Measurements from ENCODE around the gene EIPR1. TPM values are rescaled to one million over a fixed set of nuclear protein-coding genes. Genes with fewer than 3 reads are reported as not detected.

Gene EIPR1
- total and polyA plus RNA-seq, 2 experiments from 2014 or later = 17.4 to 46.3 TPM

DNA sequence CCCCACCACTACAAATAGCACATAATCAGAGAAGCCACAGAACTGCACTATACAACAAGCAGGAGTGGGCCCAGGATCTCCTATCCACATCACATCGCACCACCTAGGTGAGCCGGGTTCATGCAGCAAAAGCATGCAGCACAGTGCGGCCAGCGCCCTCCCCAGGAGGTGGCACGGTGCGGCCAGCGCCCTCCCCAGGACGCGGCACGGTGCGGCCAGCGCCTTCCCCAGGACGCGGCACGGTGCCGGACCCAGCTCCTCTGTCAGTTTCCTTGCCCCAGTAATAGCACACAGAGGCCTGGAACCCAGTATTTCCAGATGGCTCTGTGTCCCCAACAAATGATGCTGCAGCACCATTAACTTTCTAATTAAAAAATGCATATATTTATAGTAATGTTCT is 114.1 kb downstream of the EIPR1 start:
- Mint-ChIP-seq H3K4me3 (no peak overlapping the region), H3K36me3 (ENCODE audit: low read depth) (no peaks in the 10 kb centered on the region), H3K9me3 (no peaks in the 10 kb centered on the region), H3K27ac (no peak overlapping the region), H3K4me1 (peaks cover 23% of the 10 kb centered on the region), H3K27me3 (ENCODE audit: insufficient read depth, low read depth, poor library complexity) (peaks cover 5% of the 10 kb centered on the region)
- H3K4me1 ChIP-seq (ENCODE audit: insufficient read depth) = no peaks in the 10 kb centered on the region
- no peak for ATAC-seq
- no peak overlapping the region for H3K4me2 ChIP-seq
- no peak for DNase-seq (ENCODE audit: low spot score)
- H3F3A ChIP-seq (replicated peaks; ENCODE audit: low read depth) = no peaks in the 10 kb centered on the region
- 0 out of 2 replicates have a peak, but pooled peaks cover 5% of the 10 kb centered on the region for H3K79me2 ChIP-seq (replicated peaks; ENCODE audit: insufficient read depth)
- no peaks in the 10 kb centered on the region for H3K9me2 ChIP-seq (ENCODE audit: insufficient read depth)
- H2AFZ ChIP-seq = no peak overlapping the region
- peaks cover 13% of the 10 kb centered on the region for H4K20me1 ChIP-seq (replicated peaks; ENCODE audit: insufficient read depth)
- no peak for TF ChIP-seq ZNF331 (CRISPR knock-in tag; IDR thresholded peaks at IDR 0.05; ENCODE audit: low read depth)
- H3K27me3 ChIP-seq (ENCODE audit: insufficient read depth) = no peaks in the 10 kb centered on the region
- H3K27ac ChIP-seq (ENCODE audit: low read depth) = no peak overlapping the region
- no peak overlapping the region for H3K4me3 ChIP-seq
- H3K36me3 ChIP-seq (ENCODE audit: insufficient read depth) = no peaks in the 10 kb centered on the region

DNA sequence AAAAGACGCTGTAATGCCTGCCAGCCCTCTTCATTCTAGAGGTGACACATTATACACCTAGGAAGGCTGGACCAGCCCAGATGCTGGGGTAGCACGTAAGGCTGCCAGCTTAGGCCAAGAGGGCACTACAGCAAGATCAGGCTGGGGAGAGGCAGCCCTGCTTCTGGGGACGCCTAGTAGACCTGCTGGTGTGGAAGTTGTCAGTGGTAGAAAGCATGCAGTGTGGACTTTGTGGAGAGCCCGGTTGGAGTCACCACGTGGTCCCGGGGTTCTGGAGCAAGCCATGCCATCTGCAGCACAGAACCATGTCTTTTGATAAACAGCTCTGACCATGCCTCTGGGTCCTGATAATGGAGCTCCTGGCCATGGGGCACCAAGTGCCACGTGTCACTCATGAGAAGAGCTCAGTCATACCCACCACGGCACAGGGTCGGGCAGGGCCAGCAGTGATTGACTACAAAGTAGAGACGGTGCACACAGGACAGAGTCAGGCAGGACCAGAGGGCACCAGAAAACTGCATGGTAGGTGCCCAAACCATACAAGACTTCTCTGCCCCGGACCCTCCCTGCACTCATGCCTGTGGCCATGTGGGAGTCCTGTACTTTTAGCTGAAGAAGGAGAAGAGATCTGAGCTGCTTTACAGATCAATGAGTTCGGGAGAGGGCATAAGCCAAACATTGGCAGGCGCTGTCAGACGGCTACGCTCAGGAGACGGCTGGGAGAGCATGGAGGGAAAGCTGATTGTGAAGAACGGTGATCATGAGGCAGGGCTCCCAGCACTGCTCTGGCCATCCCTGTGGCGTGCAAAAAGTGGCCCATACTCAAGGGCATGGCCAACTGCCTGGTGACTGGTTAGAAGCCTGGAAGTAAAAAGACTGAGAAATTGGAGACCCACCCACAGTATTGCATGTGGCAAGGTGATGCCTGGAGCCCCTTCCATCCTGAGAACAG is 114.9 kb downstream of the EIPR1 start:
- Histone ChIP-seq H3K4me3 (no peak overlapping the region), H3K79me2 (replicated peaks; ENCODE audit: insufficient read depth) (0 out of 2 replicates have a peak, but pooled peaks cover 5% of the 10 kb centered on the region), H3F3A (replicated peaks; ENCODE audit: low read depth) (no peaks in the 10 kb centered on the region), H3K27me3 (ENCODE audit: insufficient read depth) (no peaks in the 10 kb centered on the region), H3K36me3 (ENCODE audit: insufficient read depth) (no peaks in the 10 kb centered on the region), H3K4me1 (ENCODE audit: insufficient read depth) (no peaks in the 10 kb centered on the region), H3K27ac (ENCODE audit: low read depth) (no peak overlapping the region), H3K4me2 (no peak overlapping the region), H3K9me2 (ENCODE audit: insufficient read depth) (no peaks in the 10 kb centered on the region), H2AFZ (no peak overlapping the region), H4K20me1 (replicated peaks; ENCODE audit: insufficient read depth) (peaks cover 14% of the 10 kb centered on the region)
- ATAC-seq = no peak
- Mint-ChIP-seq H3K4me1 (peaks cover 25% of the 10 kb centered on the region), H3K4me3 (no peak overlapping the region), H3K36me3 (ENCODE audit: low read depth) (no peaks in the 10 kb centered on the region), H3K9me3 (no peaks in the 10 kb centered on the region), H3K27me3 (ENCODE audit: insufficient read depth, low read depth, poor library complexity) (peaks cover 5% of the 10 kb centered on the region), H3K27ac (peak overlapping the region; percentile 16)
- no peak for DNase-seq (ENCODE audit: low spot score)
- TF ChIP-seq, protein P1, sequence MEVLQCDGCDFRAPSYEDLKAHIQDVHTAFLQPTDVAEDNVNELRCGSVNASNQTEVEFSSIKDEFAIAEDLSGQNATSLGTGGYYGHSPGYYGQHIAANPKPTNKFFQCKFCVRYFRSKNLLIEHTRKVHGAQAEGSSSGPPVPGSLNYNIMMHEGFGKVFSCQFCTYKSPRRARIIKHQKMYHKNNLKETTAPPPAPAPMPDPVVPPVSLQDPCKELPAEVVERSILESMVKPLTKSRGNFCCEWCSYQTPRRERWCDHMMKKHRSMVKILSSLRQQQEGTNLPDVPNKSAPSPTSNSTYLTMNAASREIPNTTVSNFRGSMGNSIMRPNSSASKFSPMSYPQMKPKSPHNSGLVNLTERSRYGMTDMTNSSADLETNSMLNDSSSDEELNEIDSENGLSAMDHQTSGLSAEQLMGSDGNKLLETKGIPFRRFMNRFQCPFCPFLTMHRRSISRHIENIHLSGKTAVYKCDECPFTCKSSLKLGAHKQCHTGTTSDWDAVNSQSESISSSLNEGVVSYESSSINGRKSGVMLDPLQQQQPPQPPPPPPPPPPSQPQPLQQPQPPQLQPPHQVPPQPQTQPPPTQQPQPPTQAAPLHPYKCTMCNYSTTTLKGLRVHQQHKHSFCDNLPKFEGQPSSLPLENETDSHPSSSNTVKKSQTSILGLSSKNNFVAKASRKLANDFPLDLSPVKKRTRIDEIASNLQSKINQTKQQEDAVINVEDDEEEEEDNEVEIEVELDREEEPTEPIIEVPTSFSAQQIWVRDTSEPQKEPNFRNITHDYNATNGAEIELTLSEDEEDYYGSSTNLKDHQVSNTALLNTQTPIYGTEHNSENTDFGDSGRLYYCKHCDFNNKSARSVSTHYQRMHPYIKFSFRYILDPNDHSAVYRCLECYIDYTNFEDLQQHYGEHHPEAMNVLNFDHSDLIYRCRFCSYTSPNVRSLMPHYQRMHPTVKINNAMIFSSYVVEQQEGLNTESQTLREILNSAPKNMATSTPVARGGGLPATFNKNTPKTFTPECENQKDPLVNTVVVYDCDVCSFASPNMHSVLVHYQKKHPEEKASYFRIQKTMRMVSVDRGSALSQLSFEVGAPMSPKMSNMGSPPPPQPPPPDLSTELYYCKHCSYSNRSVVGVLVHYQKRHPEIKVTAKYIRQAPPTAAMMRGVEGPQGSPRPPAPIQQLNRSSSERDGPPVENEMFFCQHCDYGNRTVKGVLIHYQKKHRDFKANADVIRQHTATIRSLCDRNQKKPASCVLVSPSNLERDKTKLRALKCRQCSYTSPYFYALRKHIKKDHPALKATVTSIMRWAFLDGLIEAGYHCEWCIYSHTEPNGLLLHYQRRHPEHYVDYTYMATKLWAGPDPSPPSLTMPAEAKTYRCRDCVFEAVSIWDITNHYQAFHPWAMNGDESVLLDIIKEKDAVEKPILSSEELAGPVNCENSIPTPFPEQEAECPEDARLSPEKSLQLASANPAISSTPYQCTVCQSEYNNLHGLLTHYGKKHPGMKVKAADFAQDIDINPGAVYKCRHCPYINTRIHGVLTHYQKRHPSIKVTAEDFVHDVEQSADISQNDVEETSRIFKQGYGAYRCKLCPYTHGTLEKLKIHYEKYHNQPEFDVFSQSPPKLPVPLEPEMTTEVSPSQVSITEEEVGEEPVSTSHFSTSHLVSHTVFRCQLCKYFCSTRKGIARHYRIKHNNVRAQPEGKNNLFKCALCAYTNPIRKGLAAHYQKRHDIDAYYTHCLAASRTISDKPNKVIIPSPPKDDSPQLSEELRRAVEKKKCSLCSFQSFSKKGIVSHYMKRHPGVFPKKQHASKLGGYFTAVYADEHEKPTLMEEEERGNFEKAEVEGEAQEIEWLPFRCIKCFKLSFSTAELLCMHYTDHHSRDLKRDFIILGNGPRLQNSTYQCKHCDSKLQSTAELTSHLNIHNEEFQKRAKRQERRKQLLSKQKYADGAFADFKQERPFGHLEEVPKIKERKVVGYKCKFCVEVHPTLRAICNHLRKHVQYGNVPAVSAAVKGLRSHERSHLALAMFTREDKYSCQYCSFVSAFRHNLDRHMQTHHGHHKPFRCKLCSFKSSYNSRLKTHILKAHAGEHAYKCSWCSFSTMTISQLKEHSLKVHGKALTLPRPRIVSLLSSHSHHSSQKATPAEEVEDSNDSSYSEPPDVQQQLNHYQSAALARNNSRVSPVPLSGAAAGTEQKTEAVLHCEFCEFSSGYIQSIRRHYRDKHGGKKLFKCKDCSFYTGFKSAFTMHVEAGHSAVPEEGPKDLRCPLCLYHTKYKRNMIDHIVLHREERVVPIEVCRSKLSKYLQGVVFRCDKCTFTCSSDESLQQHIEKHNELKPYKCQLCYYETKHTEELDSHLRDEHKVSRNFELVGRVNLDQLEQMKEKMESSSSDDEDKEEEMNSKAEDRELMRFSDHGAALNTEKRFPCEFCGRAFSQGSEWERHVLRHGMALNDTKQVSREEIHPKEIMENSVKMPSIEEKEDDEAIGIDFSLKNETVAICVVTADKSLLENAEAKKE (CRISPR knock-in tag; IDR thresholded peaks at IDR 0.05) = no peak
- TF ChIP-seq, protein P2, sequence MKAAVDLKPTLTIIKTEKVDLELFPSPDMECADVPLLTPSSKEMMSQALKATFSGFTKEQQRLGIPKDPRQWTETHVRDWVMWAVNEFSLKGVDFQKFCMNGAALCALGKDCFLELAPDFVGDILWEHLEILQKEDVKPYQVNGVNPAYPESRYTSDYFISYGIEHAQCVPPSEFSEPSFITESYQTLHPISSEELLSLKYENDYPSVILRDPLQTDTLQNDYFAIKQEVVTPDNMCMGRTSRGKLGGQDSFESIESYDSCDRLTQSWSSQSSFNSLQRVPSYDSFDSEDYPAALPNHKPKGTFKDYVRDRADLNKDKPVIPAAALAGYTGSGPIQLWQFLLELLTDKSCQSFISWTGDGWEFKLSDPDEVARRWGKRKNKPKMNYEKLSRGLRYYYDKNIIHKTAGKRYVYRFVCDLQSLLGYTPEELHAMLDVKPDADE (IDR thresholded peaks at IDR 0.05) = no peak
- no peak for TF ChIP-seq ZNF114 (CRISPR knock-in tag; IDR thresholded peaks at IDR 0.05)
- TF ChIP-seq, protein P3, sequence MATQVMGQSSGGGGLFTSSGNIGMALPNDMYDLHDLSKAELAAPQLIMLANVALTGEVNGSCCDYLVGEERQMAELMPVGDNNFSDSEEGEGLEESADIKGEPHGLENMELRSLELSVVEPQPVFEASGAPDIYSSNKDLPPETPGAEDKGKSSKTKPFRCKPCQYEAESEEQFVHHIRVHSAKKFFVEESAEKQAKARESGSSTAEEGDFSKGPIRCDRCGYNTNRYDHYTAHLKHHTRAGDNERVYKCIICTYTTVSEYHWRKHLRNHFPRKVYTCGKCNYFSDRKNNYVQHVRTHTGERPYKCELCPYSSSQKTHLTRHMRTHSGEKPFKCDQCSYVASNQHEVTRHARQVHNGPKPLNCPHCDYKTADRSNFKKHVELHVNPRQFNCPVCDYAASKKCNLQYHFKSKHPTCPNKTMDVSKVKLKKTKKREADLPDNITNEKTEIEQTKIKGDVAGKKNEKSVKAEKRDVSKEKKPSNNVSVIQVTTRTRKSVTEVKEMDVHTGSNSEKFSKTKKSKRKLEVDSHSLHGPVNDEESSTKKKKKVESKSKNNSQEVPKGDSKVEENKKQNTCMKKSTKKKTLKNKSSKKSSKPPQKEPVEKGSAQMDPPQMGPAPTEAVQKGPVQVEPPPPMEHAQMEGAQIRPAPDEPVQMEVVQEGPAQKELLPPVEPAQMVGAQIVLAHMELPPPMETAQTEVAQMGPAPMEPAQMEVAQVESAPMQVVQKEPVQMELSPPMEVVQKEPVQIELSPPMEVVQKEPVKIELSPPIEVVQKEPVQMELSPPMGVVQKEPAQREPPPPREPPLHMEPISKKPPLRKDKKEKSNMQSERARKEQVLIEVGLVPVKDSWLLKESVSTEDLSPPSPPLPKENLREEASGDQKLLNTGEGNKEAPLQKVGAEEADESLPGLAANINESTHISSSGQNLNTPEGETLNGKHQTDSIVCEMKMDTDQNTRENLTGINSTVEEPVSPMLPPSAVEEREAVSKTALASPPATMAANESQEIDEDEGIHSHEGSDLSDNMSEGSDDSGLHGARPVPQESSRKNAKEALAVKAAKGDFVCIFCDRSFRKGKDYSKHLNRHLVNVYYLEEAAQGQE (IDR thresholded peaks at IDR 0.05; ENCODE audit: unreplicated experiment) = no peak
